OCI-LY7 (cell line): ENCODE data around the gene COL20A1. TPM values are rescaled to one million over a fixed set of nuclear protein-coding genes. Genes with fewer than 3 reads are reported as not detected.

Experiments
- BruUV-seq: library from RNA; stranded (reverse); fragments of 400-500 nt; replicated peaks from 2 replicates; lab custom pipeline; 2021; lab: Mats Ljungman, UMichigan
- CTCF ChIA-PET: fragments of 300-600 bp; sonication (Branson Sonifier 250); formaldehyde crosslinking; loops from one replicate; lab custom pipeline; 2022; ENCODE audit warnings: antibody characterized with exemption; ENCODE audit not compliant: unreplicated experiment; lab: Charles Lee
- POLR2A ChIA-PET: fragments of 300-600 bp; sonication (Branson Sonifier 250); formaldehyde crosslinking; loops from one replicate; lab custom pipeline; 2022; ENCODE audit warnings: antibody characterized with exemption; lab: Charles Lee
- DNase-seq: peaks from one replicate; pipeline ENCODE4 v3.0.0-alpha.2; 2015; ENCODE audit warnings: low spot score
- H2AFZ ChIP-seq: fragments of 200-600 bp; sonication (generic), shearing (Covaris generic); 2 replicates; pipeline ENCODE4 v1.6.1; 2014; ENCODE audit warnings: mild to moderate bottlenecking, antibody characterized with exemption, low read length, moderate library complexity
- H3K27ac ChIP-seq: fragments of 200-600 bp; sonication (generic); 2 replicates; pipeline ENCODE4 v1.5.1; 2014; ENCODE audit warnings: mixed run types, low read depth, mild to moderate bottlenecking, moderate library complexity, low read length, inconsistent platforms; ENCODE audit not compliant: poor library complexity, severe bottlenecking
- H3K36me3 ChIP-seq: fragments of 200-600 bp; sonication (generic); 2 replicates; pipeline ENCODE4 v1.6.1; 2014; ENCODE audit warnings: mild to moderate bottlenecking, antibody characterized with exemption, low read length, moderate library complexity, mixed read lengths; ENCODE audit not compliant: insufficient read depth
- H3K4me1 ChIP-seq: fragments of 200-600 bp; sonication (generic); 2 replicates; pipeline ENCODE4 v1.5.1; 2014; ENCODE audit warnings: mild to moderate bottlenecking, low read length; ENCODE audit not compliant: insufficient read depth, poor library complexity, severe bottlenecking
- H3K4me2 ChIP-seq: fragments of 200-600 bp; sonication (generic); 2 replicates; pipeline ENCODE4 v1.6.1; 2014; ENCODE audit warnings: mild to moderate bottlenecking, low read length
- H3K4me3 ChIP-seq: fragments of 200-600 bp; sonication (generic); 2 replicates; pipeline ENCODE4 v1.5.1; 2014; ENCODE audit warnings: mild to moderate bottlenecking, low read depth, low read length; ENCODE audit not compliant: poor library complexity, severe bottlenecking
- H3K79me2 ChIP-seq: fragments of 200-600 bp; sonication (generic); 2 replicates; pipeline ENCODE4 v1.6.1; 2016; ENCODE audit warnings: low read depth, mild to moderate bottlenecking, low read length, moderate library complexity, mixed read lengths; ENCODE audit not compliant: insufficient read depth
- H3K9me2 ChIP-seq: fragments of 200-600 bp; sonication (generic); 2 replicates; pipeline ENCODE4 v1.6.1; 2016; ENCODE audit warnings: mild to moderate bottlenecking, low read length, mixed read lengths; ENCODE audit not compliant: insufficient read depth
- H3K9me3 ChIP-seq: fragments of 200-600 bp; sonication (generic); 2 replicates; pipeline ENCODE4 v1.6.1; 2014; ENCODE audit warnings: mild to moderate bottlenecking, mixed run types, low read length, mixed read lengths
- H4K20me1 ChIP-seq: fragments of 200-600 bp; sonication (generic); 2 replicates; pipeline ENCODE4 v1.6.1; 2014; ENCODE audit warnings: mild to moderate bottlenecking, antibody characterized with exemption, low read length, moderate library complexity, mixed read lengths; ENCODE audit not compliant: insufficient read depth
- EZH2phosphoT487 ChIP-seq: fragments of 200-600 bp; sonication (generic); IDR thresholded peaks from 2 replicates; pipeline ENCODE4 v1.6.1; 2018; ENCODE audit warnings: low read depth, borderline replicate concordance, mild to moderate bottlenecking, mixed run types, antibody characterized with exemption, low read length, moderate library complexity, mixed read lengths
- intact Hi-C: fragments of 100-400 bp; cut with micrococcal nuclease; formaldehyde crosslinking; loops from one replicate; pipeline ENCODE4 v1.10.0; 2022; ENCODE audit not compliant: unreplicated experiment
- total RNA-seq, 2 experiments: library from RNA; depleted of rRNA in 1 of 2; stranded (reverse); fragments of >200 nt in 1 of 2; shearing (Covaris generic) in 1 of 2; gene quantifications; 2 replicates each; pipeline ENCODE4 v1.2.3, GENCODE V29; 2014 to 2022
- TF ChIP-seq, protein P1 (sequence below): fragments of 200-600 bp; sonication (generic); conservative IDR thresholded peaks from 2 replicates; pipeline ENCODE4 v1.5.1; 2014; ENCODE audit warnings: mild to moderate bottlenecking, antibody characterized with exemption, low read length, moderate library complexity, mixed read lengths

Gene COL20A1
- total RNA-seq, 2 experiments from 2014 or later: 0.15 TPM; not detected in 1

DNA sequence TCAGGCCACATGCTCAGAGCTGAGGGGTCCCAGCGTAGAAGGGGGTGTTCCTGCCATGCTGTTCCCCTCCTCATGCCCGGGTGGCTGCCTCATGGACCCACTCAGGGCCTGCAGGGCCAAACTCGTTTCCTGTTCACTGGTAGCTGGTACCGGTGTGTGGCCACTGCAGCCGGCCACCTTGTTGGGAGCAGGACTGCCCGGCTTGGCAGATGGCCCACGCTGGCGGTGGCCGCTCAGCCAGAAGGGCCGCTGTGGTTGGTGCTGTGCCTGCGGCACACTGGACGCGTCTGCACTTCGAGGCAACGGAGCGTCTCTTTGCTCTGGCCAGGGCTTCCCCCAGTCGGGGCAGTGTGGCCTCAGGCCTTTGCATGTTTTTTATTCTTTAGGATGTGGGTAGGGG lies 10.0 kb upstream of the COL20A1 start:
- TF ChIP-seq EZH2phosphoT487: no peak
- TF ChIP-seq, protein P1, sequence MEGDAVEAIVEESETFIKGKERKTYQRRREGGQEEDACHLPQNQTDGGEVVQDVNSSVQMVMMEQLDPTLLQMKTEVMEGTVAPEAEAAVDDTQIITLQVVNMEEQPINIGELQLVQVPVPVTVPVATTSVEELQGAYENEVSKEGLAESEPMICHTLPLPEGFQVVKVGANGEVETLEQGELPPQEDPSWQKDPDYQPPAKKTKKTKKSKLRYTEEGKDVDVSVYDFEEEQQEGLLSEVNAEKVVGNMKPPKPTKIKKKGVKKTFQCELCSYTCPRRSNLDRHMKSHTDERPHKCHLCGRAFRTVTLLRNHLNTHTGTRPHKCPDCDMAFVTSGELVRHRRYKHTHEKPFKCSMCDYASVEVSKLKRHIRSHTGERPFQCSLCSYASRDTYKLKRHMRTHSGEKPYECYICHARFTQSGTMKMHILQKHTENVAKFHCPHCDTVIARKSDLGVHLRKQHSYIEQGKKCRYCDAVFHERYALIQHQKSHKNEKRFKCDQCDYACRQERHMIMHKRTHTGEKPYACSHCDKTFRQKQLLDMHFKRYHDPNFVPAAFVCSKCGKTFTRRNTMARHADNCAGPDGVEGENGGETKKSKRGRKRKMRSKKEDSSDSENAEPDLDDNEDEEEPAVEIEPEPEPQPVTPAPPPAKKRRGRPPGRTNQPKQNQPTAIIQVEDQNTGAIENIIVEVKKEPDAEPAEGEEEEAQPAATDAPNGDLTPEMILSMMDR: no peak
- Histone ChIP-seq H3K4me3 (no peak overlapping the region), H3K9me2 (no peaks in the 10 kb centered on the region), H3K9me3 (no peaks in the 10 kb centered on the region), H3K4me1 (no peaks in the 10 kb centered on the region), H3K36me3 (peaks cover 32% of the 10 kb centered on the region; the same call in 1 of the 2 replicates), H2AFZ (no peak overlapping the region), H4K20me1 (no peaks in the 10 kb centered on the region), H3K4me2 (no peak overlapping the region), H3K27ac (no peak overlapping the region), H3K79me2 (no peaks in the 10 kb centered on the region)
- intact Hi-C loops: no loop called here
- ChIA-PET CTCF (no interaction called here), POLR2A (no interaction called here)
- DNase-seq: no peak
- BruUV-seq: no TSS peak

DNA sequence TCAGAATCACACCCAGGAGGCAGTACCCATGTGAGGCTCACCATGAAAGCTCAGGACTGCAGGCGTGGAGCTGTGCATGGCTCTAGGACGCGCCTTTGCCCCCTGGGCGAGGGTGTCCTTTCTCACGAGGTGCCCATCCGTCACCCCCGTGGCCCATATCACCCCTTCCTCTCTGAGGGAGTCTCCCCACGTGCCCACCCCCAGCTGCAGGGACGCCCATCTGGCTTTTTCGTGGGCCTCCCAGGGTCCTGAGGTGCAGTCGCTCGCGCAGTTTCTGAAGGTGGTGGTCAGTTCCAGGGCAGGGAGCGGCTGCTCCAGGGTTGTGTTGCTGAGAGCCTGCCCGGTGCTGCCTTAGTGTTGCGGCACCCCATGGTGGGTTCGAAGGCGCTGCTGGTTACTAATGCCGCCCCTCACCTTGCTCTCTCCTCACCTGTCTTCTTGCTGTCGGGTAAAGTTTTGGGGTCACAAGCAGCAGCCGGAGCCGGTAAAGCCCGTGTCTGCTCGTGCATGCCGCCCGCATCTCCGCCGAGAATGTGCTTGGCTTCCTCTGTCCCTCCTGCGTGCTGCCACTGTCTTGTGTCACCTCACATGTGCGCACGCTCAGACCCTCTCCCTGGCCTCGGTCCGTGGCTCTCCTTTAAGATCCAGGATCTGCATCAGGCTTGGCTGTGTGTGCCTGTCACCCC lies 9.4 kb upstream of the COL20A1 start:
- Histone ChIP-seq H3K4me1 (no peaks in the 10 kb centered on the region), H3K36me3 (peaks cover 29% of the 10 kb centered on the region; the same call in 1 of the 2 replicates), H3K4me2 (no peak overlapping the region), H3K27ac (no peak overlapping the region), H3K9me2 (no peaks in the 10 kb centered on the region), H3K79me2 (no peaks in the 10 kb centered on the region), H3K9me3 (no peaks in the 10 kb centered on the region), H3K4me3 (no peak overlapping the region), H4K20me1 (no peaks in the 10 kb centered on the region), H2AFZ (no peak overlapping the region)
- ChIA-PET POLR2A (no interaction called here), CTCF (no interaction called here)
- TF ChIP-seq, protein P1: no peak
- no peak for TF ChIP-seq EZH2phosphoT487
- intact Hi-C loops: no loop called here
- BruUV-seq: no TSS peak
- DNase-seq: no peak

- H3K36me3 ChIP-seq: peaks cover 29% of the 10 kb centered on the region; the same call in 1 of the 2 replicates
- no peak overlapping the region for H3K27ac ChIP-seq
- H3K79me2 ChIP-seq: no peaks in the 10 kb centered on the region
- TF ChIP-seq EZH2phosphoT487: no peak
- TF ChIP-seq, protein P1: no peak
- no peaks in the 10 kb centered on the region for H3K9me3 ChIP-seq
- no peaks in the 10 kb centered on the region for H3K9me2 ChIP-seq
- intact Hi-C loops: no loop called here
- no peaks in the 10 kb centered on the region for H3K4me1 ChIP-seq
- CTCF ChIA-PET: no interaction called here
- no peak overlapping the region for H3K4me3 ChIP-seq
- no TSS peak for BruUV-seq
- no peak overlapping the region for H2AFZ ChIP-seq
- DNase-seq: no peak
- POLR2A ChIA-PET: interaction anchor here (1.5 kb wide), 1 partner anchor 60 kb away, joined by 3 read pairs; no protein-coding TSS in a partner anchor
- H3K4me2 ChIP-seq: no peak overlapping the region
- no peaks in the 10 kb centered on the region for H4K20me1 ChIP-seq
These were observed 8.9 kb upstream of the COL20A1 start for GRCh38 chr20:63284083-63284440.
